Superior temporal gyrus (tissue), 1 donor: ENCODE results near the gene AGPS.
"Not testable (repeated sequence)": the region's sequence is repeated elsewhere in the genome, so short reads cannot be mapped to it uniquely, and the experiment has no call there.

Experiments
- DNase-seq: peaks from one replicate; pipeline ENCODE4 v3.0.0-alpha.2; 2016; ENCODE audit errors: extremely low spot score

The AGPS gene

DNA sequence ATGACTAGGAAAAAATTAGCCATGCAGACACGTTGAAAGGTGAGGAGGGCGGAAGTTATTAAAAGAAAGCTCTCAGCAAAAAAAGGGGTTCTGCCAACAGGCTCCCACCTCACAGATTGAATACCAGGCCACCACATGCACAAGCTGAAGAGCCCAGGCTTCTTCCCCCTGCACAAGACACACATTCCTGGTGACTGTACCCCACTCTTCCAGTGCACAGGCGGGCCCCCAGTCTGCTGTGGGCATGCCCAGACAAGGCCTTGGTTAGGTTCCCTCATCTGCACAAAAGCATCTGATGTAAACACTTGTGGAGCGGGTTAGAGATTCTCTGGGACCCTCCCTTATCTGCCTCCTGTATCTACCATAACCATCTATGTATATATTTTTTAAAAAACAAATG is 81.7 kb downstream of the AGPS start:
- DNase-seq: no peak

DNA sequence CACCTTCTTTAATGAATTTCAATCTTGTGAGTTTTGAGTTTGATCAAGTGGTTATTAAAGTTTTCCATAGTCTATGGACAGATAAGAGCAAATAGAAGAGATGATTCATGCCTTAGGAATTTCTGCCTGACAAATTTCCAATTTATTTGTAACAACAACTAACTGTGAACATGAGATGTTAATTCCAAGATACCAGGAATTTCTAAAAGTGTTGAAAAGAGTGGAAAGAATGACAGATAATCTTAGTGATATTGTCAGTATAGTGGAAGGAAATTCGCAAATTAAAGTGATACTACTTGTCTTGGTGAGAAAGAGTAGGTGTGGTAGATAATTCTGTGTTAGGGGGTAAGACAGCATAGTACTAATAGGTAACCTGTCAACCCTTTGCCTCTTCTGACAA is 82.4 kb downstream of the AGPS start:
- no peak for DNase-seq

DNA sequence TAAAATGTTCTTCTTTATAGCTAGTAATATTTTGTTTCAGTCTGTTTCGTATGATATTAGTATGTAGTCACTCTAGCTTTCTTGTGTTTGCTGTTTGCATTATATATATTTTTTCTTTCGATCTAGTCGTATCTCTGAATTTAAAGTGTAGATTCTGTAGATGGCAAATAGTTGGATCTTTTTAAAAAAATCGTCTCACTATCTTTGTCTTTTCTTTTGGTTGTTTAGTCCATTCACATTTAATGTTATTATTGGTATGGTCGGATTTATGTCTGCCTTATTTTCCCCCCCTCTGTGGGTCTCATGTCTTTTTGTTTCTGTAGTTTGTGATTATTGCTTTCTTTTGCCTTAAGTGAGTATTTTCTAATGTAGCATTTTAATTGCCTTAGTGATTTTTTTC is 84.3 kb downstream of the AGPS start:
- no peak for DNase-seq

DNA sequence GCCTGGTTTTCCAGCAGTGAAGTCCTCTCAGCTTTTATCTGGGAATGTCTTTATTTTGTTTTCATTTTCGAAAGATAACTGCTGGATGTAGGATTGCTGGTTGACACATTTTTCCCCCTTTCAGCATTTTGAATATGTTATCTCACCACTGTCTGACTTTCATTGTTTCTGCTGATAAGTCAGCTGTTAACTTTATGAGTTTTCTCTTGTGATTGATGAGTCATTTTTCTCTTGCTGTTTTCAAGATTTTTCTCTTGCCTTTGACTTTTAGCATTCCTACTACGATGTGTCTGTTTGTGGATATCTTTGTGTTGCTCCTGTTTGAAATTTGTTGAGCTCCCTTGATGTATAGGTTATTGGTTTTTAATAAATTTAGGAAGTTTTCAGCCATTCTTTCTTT is 85.5 kb downstream of the AGPS start:
- no peak for DNase-seq

DNA sequence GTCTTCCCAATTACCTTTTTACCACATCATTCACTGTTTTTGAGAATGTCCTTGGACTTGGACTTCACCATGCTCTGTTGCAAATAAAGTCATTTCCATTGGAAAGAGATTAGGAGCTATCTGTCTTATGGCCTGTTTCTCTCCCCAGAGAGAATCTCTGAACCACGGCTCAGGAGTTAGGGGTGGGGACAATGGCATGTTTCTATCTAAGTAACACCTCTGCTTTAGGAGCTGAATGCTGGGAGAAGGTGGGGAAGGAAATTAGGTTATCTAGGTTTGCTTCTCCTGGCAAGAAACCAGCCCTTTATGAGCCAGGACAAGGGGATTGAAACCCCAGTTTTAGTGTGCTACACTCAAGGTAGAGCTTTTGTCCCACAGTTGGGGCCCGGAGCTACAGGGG is 86.3 kb downstream of the AGPS start:
- no peak for DNase-seq

DNA sequence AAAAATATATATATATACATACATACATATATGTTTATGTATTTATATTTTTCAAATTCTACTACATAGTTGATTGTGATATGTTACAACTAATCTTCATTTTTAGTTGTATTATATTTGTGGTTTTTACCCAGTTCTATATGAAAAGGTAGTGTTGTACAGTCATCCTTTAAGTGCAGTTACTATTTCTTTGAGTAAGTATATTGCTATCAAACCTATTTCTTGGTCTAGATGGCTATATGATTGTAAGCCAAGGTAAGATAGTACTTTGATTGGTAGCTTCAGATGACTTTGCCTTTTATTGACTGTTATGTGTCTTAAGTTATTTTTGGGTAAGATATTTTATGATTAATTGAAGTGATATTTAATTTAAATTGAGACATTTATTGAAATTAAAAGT is 89.6 kb downstream of the AGPS start:
- DNase-seq: no peak

DNA sequence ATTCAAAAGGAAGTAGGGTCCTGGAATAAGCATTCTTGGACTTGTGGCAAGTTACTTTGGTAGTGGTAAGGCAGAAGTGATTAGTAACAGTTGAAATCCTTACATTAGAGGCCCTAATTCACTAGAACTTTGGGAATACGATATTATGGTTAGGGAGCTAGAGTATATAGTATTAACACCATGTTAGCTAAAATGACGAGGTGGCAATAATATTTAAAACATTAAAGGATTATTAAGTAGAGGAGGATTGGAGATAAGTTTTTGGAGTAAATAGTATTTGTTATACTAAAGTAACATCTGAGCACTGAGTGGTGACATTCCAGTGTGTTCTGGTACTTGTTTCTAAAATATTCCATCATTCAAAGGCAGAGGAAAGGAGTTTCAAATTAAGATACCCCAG is 91.0 kb downstream of the AGPS start:
- DNase-seq: no peak

DNA sequence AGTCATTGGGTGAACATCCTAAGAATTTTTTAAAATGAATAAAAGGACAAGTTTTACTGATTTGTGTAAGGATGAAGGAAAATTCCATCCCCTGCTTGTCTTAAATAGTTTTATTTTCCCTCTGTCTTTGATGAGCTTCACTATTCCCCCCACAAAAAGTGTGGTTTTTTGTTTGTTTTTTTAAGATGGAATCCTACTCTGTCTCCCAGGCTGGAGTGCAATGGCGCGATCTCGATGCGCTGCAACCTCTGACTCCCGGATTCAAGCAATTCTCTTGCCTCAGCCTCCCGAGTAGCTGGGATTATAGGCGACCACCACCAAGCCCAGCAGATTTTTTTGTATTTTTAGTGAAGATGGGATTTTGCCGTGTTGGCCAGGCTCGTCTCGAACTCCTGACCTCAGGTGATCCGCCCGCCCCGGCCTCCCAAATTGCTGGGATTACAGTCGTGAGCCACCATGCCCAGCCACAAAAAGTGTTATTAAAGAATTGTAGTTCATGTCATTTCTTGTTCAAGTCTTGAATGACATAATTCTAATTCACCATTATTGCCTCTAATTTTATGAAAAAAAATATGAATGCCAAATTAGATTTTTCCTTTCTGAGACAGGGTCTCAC is 91.7 kb downstream of the AGPS start:
- no peak for DNase-seq

DNA sequence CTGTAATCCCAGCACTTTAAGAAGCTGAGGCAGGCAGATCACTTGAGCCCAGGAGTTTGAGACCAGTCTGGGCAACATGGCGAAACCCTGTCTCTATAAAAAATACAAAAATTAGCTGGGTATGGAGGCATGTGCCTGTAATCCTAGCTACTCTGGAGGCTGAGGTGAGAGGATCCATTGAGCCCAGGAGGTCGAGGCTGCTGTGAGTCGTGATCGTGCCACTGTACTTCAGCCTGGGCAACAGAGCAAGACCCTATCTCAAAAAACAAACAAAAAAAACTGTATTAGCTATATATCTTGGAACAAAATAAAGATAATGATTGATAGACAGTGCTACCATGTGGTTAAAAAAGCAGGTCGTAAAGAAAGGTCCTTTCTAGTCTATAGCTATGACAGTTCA is 93.1 kb downstream of the AGPS start:
- DNase-seq: not testable (repeated sequence)

DNA sequence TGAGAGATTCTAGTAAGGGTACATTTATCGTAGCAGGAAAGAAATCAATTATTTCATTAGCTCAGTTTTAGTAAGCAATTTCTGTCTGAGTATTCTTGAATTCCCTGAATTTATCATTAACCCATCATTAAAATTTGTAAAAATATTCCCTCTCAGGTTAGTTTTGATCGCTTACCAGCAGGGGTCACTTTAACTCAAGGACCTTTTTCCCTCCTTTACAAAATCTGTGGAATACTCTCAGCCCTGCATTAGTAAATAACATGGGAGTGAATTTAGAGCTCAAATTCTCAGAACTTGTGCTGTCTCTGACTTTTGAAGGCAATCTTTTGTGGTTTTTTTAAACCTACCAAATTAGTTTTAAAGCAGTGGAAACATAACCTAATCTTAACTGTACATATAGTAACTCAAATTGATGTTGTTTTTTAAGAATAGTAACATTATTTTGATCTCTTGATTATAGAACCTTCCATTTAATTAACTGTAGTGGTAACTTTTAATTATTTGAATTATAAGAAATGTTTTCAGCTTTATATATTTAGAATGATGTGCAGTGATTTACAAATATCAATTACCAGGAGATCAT is 97.2 kb downstream of the AGPS start:
- peak; percentile 74 for DNase-seq

DNA sequence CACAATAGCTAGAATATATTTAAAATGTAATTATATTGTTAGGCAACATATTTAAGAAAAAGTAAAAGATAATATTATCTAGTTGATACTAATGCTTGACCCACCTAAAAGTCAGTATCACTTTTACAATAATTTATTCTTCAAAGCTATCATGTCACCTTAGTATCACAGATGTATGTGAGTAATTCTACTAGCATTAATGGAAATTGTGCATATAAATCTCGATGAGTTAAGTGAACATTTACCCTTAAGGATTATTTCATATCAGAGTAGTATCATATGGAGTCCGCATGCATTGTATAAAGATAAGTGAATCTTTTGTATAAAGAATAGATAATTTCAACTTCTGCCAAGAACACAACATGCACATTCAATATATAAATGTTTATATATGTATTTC is 103.4 kb downstream of the AGPS start:
- no peak for DNase-seq

DNA sequence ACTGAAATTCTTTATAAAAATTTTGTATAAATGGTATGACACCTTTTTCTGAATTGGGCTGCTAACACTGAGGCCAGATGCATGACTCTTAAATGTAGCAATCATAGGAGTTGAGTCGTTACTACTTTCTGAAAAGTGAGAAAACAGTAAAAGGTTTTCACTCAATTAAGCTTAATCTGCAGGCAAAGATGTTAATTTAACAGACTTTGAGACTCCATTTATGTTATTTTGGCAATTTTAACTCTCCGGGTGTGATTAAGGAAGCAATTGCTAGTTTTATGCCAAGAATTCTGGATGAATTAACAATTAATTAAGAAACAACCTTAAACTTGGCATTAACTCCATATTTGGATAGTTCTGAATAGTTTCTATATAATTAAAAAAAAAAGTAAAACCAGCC is 104.3 kb downstream of the AGPS start:
- DNase-seq: no peak

DNA sequence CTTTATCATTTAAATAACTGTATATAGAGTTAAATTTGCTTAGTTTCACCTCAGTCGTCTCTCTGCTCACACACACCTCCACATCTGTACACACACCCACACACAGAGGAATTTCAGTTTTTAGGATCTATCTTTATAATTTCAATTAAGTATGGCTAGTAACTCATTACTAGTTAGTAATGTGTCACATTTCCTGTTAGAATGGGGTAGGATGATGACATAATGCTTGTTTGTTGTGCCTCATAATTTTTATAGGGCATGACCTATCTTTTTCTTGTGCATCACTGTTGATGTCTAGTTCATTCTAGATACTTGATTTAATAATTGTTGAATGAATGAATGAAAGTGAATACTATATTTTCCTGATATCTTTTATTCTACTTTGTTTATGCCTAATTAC is 108.6 kb downstream of the AGPS start:
- DNase-seq: no peak

DNA sequence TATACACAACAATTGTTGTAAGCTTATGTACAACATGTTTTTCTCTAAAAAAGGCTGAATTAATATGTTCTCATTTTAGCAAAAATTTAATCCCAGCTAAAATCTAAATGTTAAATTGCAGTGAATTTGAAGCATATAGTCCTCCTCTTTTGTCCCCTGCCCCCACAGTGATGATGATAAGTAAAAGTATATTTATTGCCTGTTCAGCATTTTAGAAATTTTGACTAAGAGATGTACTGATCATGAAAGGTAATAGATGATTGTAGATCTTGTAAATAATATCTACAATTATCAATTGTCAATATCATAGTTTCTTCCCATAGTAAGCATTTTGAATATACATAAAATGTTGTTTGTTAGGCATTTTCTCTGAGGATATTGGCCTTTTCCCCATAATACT is 113.9 kb downstream of the AGPS start:
- DNase-seq: no peak

DNA sequence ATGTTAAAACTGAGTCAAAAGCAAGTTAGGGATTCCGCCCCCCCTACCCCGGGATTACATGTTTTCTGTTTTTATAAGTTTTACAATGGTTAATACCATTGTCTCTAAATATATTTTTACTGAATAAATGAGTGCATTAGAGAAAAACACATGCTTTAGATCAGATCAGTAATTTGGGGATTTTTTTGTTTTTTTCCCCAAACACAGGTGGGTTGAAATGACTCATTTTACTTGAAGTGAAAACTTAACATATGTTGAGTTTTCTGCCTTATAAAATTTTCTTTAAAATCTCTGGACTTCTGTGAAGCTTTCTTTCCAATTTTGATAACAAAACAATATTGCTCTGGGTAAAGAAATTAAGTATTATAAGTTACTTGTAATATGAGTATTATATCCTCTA is 114.4 kb downstream of the AGPS start:
- no peak for DNase-seq

DNA sequence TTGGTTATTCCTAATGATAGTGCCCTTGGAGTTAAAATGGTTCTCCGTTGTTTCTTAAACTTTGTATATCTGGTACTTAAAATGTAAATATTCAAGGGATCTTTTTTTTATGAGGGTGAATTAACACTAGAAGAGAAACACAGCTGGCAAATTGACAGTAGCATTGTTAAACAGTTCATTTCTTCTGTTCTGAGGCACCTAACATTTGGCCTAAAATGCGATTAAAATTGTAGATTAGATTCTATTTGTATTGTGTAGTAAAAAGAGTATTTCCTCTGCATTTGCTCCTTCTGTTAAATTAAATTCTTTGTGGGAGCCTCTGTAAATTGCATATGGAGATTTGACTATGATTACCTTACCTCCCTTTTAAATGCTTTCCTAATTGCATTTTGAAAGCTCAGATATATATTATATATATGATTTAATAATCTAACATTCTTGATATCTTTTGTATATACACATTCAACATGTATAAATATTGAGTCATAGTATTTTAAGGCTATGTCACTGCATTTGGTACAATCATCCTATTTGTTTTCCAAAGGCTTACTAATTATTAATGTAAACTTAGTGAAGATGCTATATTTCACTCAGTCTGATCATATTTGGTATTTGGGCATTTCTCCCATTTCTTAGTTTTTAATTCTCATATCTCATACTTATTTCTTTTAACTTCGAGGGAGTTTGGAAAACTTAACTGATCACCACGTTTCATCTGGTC is 124.4 kb downstream of the AGPS start:
- no peak for DNase-seq

DNA sequence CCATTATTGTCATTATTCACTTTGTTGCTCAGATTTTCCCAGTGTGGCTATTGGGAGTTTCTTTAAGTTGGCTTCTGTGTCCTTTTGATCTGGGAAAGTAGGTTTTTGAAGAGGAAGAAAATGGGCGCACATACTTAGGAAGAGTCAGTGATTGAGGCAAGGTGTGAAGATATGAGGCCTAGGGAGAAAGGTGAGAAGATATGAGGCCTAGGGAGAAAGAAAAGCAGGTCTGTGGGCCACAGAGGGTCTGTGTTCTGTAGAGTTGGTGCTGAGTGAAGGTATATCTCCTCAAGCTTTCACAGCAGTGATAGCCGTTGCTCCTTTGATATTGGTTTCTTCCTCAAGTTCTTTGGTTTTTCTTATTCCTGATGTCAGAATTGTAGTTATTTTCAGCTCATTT is 126.2 kb downstream of the AGPS start:
- DNase-seq: no peak

DNA sequence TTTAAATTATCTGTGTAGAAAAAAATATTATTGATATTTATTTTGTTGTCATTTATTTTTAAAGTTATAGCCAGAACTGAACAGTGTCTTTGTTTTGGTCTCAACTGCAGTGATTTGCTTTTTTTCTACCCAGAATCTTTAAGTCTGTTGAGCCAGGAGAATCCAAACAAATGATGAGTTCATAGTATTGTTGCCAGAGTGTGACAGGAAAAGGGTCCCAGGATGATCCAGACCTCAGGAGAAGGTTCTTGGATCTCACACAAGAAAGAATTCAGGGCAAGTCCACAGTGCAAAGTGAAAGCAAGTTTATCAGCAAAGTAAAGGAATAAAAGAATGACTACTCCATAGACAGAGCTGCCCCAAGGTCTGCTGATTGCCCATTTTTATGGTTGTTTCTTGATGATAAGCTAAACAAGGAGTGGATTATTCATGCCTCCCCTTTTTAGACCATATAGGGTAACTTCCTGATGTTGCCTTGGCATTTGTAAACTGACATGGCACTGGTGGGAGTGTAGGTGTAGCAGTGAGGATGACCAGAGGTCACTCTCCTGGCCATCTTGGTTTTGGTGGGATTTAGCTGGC is 127.1 kb downstream of the AGPS start:
- DNase-seq: no peak

DNA sequence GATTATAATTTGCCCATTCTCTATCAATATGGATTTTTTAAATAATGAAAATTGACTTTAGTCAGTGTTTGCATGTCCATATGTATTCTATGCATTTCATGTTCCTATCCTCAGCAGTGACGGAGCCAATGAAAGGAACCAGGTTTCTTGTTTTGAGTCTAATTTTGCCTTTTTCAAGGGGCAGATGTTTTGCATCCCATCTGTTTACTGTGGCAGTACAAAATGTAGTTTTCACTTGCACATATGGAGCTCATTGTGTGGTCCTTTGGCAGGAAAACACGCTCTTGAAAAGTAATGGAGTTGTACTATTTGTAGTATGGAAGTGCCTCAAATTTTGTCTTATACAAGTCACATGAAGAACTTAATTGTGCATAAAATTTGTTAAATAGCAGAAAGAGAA is 127.8 kb downstream of the AGPS start:
- no peak for DNase-seq

DNA sequence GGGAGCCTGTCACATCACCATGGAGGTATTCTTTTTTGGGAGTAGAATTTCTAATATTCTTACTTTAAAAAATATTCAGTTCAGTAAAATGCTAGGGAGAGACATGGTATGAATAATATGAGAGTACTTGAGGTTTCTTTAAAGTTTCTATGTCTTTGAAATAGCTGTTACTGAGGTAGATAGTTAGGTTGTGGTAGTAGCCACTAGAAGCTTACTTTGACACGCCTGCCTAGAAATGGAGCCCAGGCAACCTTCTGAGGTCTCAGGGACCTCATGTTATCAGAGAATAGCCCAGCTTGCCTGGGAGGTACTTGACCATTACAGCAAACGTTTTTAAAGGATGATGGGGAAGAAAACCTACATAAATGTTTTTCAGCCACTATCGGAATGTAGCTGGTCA is 131.2 kb downstream of the AGPS start:
- DNase-seq: no peak

DNA sequence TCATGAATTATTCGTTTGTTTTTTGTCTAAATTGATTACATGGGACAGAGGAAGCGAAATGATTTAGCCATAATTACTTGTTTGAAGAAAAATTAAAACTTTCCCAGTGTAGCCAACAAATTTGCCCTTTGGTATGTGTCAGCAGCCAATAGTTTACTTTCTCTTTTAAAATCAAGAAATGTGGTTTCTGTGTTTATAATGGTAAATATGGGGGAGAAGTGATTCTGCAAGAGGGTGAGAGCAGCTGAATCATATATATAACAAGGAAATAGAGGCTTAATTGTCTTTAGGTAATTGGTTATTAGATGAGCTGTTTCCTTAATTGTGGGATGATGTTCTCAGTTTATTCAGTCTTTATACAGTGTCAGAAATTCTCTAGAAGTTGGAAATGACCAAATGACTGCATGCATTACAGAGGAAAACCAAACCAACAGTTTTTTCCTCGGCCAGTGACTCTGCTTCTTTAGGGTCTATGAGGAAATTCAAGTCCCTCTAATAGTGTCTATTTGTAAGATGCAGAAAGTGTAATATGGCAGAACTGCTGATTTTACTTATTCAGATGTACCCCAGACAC is 132.9 kb downstream of the AGPS start:
- DNase-seq: no peak

DNA sequence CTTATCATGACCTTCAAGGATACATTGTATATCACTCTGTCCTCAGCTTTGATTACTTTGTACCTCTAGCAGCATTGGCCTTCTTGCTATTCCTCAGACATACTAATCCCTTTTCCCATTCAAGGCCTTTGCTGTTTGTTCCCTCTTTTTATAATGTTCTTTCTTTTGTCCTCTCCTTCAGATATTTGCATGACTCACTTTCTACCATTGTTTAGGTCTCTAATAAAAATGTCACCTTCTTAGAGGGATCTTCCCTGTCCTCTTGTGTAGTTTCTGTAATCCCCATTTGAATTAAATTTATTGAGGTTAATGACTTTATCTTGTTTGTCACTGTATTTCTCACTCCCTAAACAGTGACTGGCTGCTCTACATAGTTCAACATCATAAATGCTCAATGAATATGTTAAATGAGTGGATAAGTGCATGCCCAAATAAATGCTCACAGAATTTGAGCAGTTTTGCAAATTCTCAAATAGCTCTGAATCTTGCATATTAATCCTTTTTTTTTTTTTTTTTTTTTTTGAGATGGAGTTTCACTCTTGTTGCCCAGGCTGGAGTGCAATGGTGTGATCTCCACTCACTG is 135.9 kb downstream of the AGPS start:
- no peak for DNase-seq

DNA sequence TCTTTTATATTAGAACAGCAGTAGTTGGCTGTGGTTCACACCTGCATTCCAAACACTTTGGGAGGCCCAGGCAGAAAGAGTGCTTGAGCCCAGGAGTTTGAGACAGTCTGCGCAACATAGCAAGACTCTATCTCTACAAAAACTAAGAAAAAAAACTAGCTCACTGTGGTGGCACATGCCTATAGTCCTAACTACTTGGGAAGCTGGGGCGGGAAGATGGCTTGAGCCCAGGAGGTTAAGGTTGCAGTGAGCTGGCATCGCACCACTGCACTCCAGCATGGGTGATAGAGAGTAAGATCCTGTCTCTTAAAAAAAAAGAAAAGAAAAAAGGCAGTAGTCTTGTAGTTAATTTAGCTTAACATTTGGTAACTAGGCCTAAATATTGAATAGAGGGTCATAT is 136.6 kb downstream of the AGPS start:
- DNase-seq: no peak
